Uterus (tissue), 4 donors: ENCODE measurements around the gene METTL2B. TPM values are rescaled to one million over a fixed set of nuclear protein-coding genes. Genes with fewer than 3 reads are reported as not detected.

ENCODE experiments used
- DNase-seq, 2 donors: peaks; one replicate each; pipeline ENCODE4 v3.0.0-alpha.2; 2019 to 2020
- H3K27ac ChIP-seq, 2 donors: fragments of 200-600 bp; sonication (generic); 1 replicate in 1 of 2; 2 replicates in 1 of 2; pipeline ENCODE4 v1.5.1; 2016 to 2018
- H3K27me3 ChIP-seq, 2 donors: fragments of 200-600 bp; sonication (generic); one replicate each; pipeline ENCODE4 v1.5.1; 2018 to 2019; ENCODE audit warnings: control low read depth in 1 of 2
- H3K36me3 ChIP-seq, 2 donors: fragments of 200-600 bp; sonication (generic); one replicate each; pipeline ENCODE4 v1.5.1; 2019; ENCODE audit warnings: control low read depth in 1 of 2
- H3K4me1 ChIP-seq, 2 donors: fragments of 200-600 bp; sonication (generic); one replicate each; pipeline ENCODE4 v1.5.1; 2018 to 2019; ENCODE audit warnings: control low read depth in 1 of 2
- H3K4me3 ChIP-seq, 2 donors: fragments of 200-600 bp; sonication (generic); 1 replicate in 1 of 2; 2 replicates in 1 of 2; pipeline ENCODE4 v1.5.1; 2018 to 2019; ENCODE audit warnings: mild to moderate bottlenecking in 1 of 2
- H3K9me3 ChIP-seq, 2 donors: fragments of 200-600 bp; sonication (generic); one replicate each; pipeline ENCODE4 v1.5.1; 2019; ENCODE audit warnings: control low read depth in 1 of 2
- POLR2A ChIP-seq, 2 donors: fragments of 450-650 bp; IDR thresholded peaks; one replicate each; pipeline ENCODE4 v1.6.1; 2016; ENCODE audit warnings: antibody characterized with exemption in 2 of 2, mild to moderate bottlenecking in 1 of 2, moderate library complexity in 1 of 2
- intact Hi-C: fragments of 100-400 bp; cut with DNase I; formaldehyde crosslinking; loops from one replicate; pipeline ENCODE4 v1.15.1; 2023; ENCODE audit warnings: low total_unique reads
- total RNA-seq, 4 donors: library from RNA; depleted of rRNA in 3 of 4; stranded (reverse); fragments of >200 nt in 3 of 4; gene quantifications; one replicate each; pipeline versions ENCODE4 v1.1.0 to v1.2.4, GENCODE V29; 2014 to 2023
- TF ChIP-seq, protein P1 (sequence below), 4 experiments: fragments of 200-600 bp in 2 of 4; fragments of 450-650 bp in 2 of 4; sonication (generic) in 2 of 4; IDR thresholded peaks; one replicate each; pipeline ENCODE4 v1.5.1; 2016 to 2019; ENCODE audit warnings: antibody characterized with exemption in 4 of 4, mild to moderate bottlenecking in 2 of 4, moderate library complexity in 1 of 4
- donor health status: DM: yes; HTN: yes; CAD: no.

The METTL2B gene
- total RNA-seq, 4 donors from 2014 or later, result 15.0 to 45.7 (median 26.5) TPM

GRCh38 chr7:128443831-128444600, 32.5 kb upstream of the METTL2B start:
- intact Hi-C loops, result no loop called here
- H3K36me3 ChIP-seq, result no peaks in the 10 kb centered on the region
- no peaks in the 10 kb centered on the region for H3K27me3 ChIP-seq
- no peak overlapping the region for H3K27ac ChIP-seq
- H3K4me3 ChIP-seq, result no peak overlapping the region
- H3K9me3 ChIP-seq, result no peaks in the 10 kb centered on the region
- TF ChIP-seq, protein P1, sequence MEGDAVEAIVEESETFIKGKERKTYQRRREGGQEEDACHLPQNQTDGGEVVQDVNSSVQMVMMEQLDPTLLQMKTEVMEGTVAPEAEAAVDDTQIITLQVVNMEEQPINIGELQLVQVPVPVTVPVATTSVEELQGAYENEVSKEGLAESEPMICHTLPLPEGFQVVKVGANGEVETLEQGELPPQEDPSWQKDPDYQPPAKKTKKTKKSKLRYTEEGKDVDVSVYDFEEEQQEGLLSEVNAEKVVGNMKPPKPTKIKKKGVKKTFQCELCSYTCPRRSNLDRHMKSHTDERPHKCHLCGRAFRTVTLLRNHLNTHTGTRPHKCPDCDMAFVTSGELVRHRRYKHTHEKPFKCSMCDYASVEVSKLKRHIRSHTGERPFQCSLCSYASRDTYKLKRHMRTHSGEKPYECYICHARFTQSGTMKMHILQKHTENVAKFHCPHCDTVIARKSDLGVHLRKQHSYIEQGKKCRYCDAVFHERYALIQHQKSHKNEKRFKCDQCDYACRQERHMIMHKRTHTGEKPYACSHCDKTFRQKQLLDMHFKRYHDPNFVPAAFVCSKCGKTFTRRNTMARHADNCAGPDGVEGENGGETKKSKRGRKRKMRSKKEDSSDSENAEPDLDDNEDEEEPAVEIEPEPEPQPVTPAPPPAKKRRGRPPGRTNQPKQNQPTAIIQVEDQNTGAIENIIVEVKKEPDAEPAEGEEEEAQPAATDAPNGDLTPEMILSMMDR (IDR thresholded peaks at IDR 0.05), result no peak
- DNase-seq, result no peak
- H3K4me1 ChIP-seq, result no peaks in the 10 kb centered on the region

DNA sequence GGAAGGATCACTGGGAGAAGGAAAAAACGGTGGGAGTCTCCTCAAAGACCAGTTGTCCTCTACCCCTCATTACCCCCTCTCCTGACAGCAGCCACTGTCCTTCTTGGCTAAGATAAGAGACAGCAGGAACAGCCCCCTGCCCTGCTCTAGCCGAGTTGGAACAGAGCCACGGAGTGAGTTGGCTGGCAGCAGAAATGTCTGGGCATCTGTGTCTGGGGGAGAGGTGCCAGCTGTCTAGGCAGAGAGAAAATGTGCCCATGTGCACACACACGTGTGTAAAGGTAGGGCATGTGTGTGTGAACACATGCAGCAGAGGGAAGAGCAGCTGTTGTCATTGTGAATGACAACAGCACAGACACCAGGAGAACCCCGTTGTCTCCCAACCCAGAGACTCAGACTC, 30.2 kb upstream of the METTL2B start:
- no peaks in the 10 kb centered on the region for H3K4me1 ChIP-seq
- H3K36me3 ChIP-seq, result no peaks in the 10 kb centered on the region
- DNase-seq, result no peak
- TF ChIP-seq, protein P1 (IDR thresholded peaks at IDR 0.05), result no peak
- TF ChIP-seq POLR2A (IDR thresholded peaks at IDR 0.05), result no peak
- no peak overlapping the region for H3K27ac ChIP-seq
- no peak overlapping the region for H3K4me3 ChIP-seq
- no peaks in the 10 kb centered on the region for H3K27me3 ChIP-seq
- no peaks in the 10 kb centered on the region for H3K9me3 ChIP-seq
- intact Hi-C loops, result no loop called here

GRCh38 chr7:128447941-128448564, 28.5 kb upstream of the METTL2B start:
- TF ChIP-seq, protein P1 (IDR thresholded peaks at IDR 0.05), result no peak
- Histone ChIP-seq H3K4me1 (no peaks in the 10 kb centered on the region), H3K36me3 (no peaks in the 10 kb centered on the region), H3K27me3 (no peaks in the 10 kb centered on the region), H3K9me3 (no peaks in the 10 kb centered on the region), H3K4me3 (no peak overlapping the region), H3K27ac (no peak overlapping the region)
- DNase-seq, result no peak
- intact Hi-C loops, result no loop called here

- TF ChIP-seq, protein P1 (IDR thresholded peaks at IDR 0.05), result no peak
- no peak for TF ChIP-seq POLR2A (IDR thresholded peaks at IDR 0.05)
- Histone ChIP-seq H3K4me1 (no peaks in the 10 kb centered on the region), H3K36me3 (no peaks in the 10 kb centered on the region)
Measured at GRCh38 chr7:128448751-128449302, 27.7 kb upstream of the METTL2B start.

GRCh38 chr7:128450409-128450808, 26.1 kb upstream of the METTL2B start:
- Histone ChIP-seq H3K4me1 (no peaks in the 10 kb centered on the region), H3K27ac (no peak overlapping the region), H3K36me3 (no peaks in the 10 kb centered on the region), H3K27me3 (no peaks in the 10 kb centered on the region), H3K4me3 (no peak overlapping the region), H3K9me3 (no peaks in the 10 kb centered on the region)
- no peak for DNase-seq
- TF ChIP-seq, protein P1 (IDR thresholded peaks at IDR 0.05), result no peak
- no peak for TF ChIP-seq POLR2A (IDR thresholded peaks at IDR 0.05)
- intact Hi-C loops, result no loop called here

More at GRCh38 chr7:128448751-128449302, 27.7 kb upstream of the METTL2B start:
- H3K9me3 ChIP-seq, result no peaks in the 10 kb centered on the region
- H3K27ac ChIP-seq, result no peak overlapping the region
- no peak overlapping the region for H3K4me3 ChIP-seq
- H3K27me3 ChIP-seq, result no peaks in the 10 kb centered on the region
- DNase-seq, result no peak
- intact Hi-C loops, result no loop called here
